OCI-LY7 (cell line): ENCODE measurements around the gene CLSTN2. TPM values are rescaled to one million over a fixed set of nuclear protein-coding genes. Genes with fewer than 3 reads are reported as not detected.

ENCODE experiments used
- BruUV-seq: library from RNA; stranded (reverse); fragments of 400-500 nt; replicated peaks from 2 replicates; lab custom pipeline; 2021; lab: Mats Ljungman, UMichigan
- CTCF ChIA-PET: fragments of 300-600 bp; sonication (Branson Sonifier 250); formaldehyde crosslinking; loops from one replicate; lab custom pipeline; 2022; ENCODE audit warnings: antibody characterized with exemption; ENCODE audit not compliant: unreplicated experiment; lab: Charles Lee
- POLR2A ChIA-PET: fragments of 300-600 bp; sonication (Branson Sonifier 250); formaldehyde crosslinking; loops from one replicate; lab custom pipeline; 2022; ENCODE audit warnings: antibody characterized with exemption; lab: Charles Lee
- DNase-seq: peaks from one replicate; pipeline ENCODE4 v3.0.0-alpha.2; 2015; ENCODE audit warnings: low spot score
- H2AFZ ChIP-seq: fragments of 200-600 bp; sonication (generic), shearing (Covaris generic); 2 replicates; pipeline ENCODE4 v1.6.1; 2014; ENCODE audit warnings: mild to moderate bottlenecking, antibody characterized with exemption, low read length, moderate library complexity
- H3K27ac ChIP-seq: fragments of 200-600 bp; sonication (generic); 2 replicates; pipeline ENCODE4 v1.5.1; 2014; ENCODE audit warnings: mixed run types, low read depth, mild to moderate bottlenecking, moderate library complexity, low read length, inconsistent platforms; ENCODE audit not compliant: poor library complexity, severe bottlenecking
- H3K36me3 ChIP-seq: fragments of 200-600 bp; sonication (generic); 2 replicates; pipeline ENCODE4 v1.6.1; 2014; ENCODE audit warnings: mild to moderate bottlenecking, antibody characterized with exemption, low read length, moderate library complexity, mixed read lengths; ENCODE audit not compliant: insufficient read depth
- H3K4me1 ChIP-seq: fragments of 200-600 bp; sonication (generic); 2 replicates; pipeline ENCODE4 v1.5.1; 2014; ENCODE audit warnings: mild to moderate bottlenecking, low read length; ENCODE audit not compliant: insufficient read depth, poor library complexity, severe bottlenecking
- H3K4me2 ChIP-seq: fragments of 200-600 bp; sonication (generic); 2 replicates; pipeline ENCODE4 v1.6.1; 2014; ENCODE audit warnings: mild to moderate bottlenecking, low read length
- H3K4me3 ChIP-seq: fragments of 200-600 bp; sonication (generic); 2 replicates; pipeline ENCODE4 v1.5.1; 2014; ENCODE audit warnings: mild to moderate bottlenecking, low read depth, low read length; ENCODE audit not compliant: poor library complexity, severe bottlenecking
- H3K79me2 ChIP-seq: fragments of 200-600 bp; sonication (generic); 2 replicates; pipeline ENCODE4 v1.6.1; 2016; ENCODE audit warnings: low read depth, mild to moderate bottlenecking, low read length, moderate library complexity, mixed read lengths; ENCODE audit not compliant: insufficient read depth
- H3K9me2 ChIP-seq: fragments of 200-600 bp; sonication (generic); 2 replicates; pipeline ENCODE4 v1.6.1; 2016; ENCODE audit warnings: mild to moderate bottlenecking, low read length, mixed read lengths; ENCODE audit not compliant: insufficient read depth
- H3K9me3 ChIP-seq: fragments of 200-600 bp; sonication (generic); 2 replicates; pipeline ENCODE4 v1.6.1; 2014; ENCODE audit warnings: mild to moderate bottlenecking, mixed run types, low read length, mixed read lengths
- H4K20me1 ChIP-seq: fragments of 200-600 bp; sonication (generic); 2 replicates; pipeline ENCODE4 v1.6.1; 2014; ENCODE audit warnings: mild to moderate bottlenecking, antibody characterized with exemption, low read length, moderate library complexity, mixed read lengths; ENCODE audit not compliant: insufficient read depth
- EZH2phosphoT487 ChIP-seq: fragments of 200-600 bp; sonication (generic); IDR thresholded peaks from 2 replicates; pipeline ENCODE4 v1.6.1; 2018; ENCODE audit warnings: low read depth, borderline replicate concordance, mild to moderate bottlenecking, mixed run types, antibody characterized with exemption, low read length, moderate library complexity, mixed read lengths
- intact Hi-C: fragments of 100-400 bp; cut with micrococcal nuclease; formaldehyde crosslinking; loops from one replicate; pipeline ENCODE4 v1.10.0; 2022; ENCODE audit not compliant: unreplicated experiment
- total RNA-seq, 2 experiments: library from RNA; depleted of rRNA in 1 of 2; stranded (reverse); fragments of >200 nt in 1 of 2; shearing (Covaris generic) in 1 of 2; gene quantifications; 2 replicates each; pipeline ENCODE4 v1.2.3, GENCODE V29; 2014 to 2022
- TF ChIP-seq, protein P1 (sequence below): fragments of 200-600 bp; sonication (generic); conservative IDR thresholded peaks from 2 replicates; pipeline ENCODE4 v1.5.1; 2014; ENCODE audit warnings: mild to moderate bottlenecking, antibody characterized with exemption, low read length, moderate library complexity, mixed read lengths

CLSTN2 gene
- total RNA-seq, 2 experiments from 2014 or later: not detected

DNA sequence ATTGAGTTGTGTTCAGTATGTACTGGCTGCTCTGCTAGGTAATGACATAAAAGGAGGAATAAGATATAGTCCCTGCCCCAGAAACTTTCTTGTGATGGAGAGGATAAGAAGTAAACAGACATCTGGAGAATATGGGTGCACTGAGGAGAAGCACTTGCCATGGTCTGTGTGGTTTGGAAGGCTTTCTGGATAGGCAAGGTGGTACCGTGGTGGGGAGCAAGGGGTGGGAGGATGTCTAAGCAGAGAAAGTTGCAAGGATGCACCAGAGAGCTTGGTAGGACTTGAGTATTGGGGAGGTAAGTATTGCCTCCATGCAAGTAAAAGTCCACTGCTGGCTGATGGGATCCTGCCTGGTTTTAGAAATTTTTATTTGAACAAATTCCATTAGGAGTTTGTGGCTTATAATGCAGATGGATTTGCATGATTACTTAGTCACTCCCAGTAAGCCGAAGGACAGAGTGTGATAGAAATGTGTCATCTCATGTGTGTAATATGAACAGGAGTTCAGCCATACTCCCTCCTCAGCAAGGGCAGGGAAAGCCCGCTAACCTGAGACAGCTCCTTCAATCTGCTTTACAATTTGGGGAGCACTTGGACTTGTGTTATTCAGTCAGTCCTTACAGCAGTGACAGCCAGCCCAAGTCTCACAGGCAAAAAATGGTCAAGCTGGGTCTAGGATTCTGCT lies 53.6 kb downstream of the CLSTN2 start:
- Histone ChIP-seq H2AFZ (no peak overlapping the region), H3K4me1 (no peaks in the 10 kb centered on the region), H3K9me2 (no peaks in the 10 kb centered on the region), H3K4me2 (no peak overlapping the region), H3K36me3 (no peaks in the 10 kb centered on the region), H3K4me3 (no peak overlapping the region), H3K27ac (no peak overlapping the region), H3K9me3 (no peaks in the 10 kb centered on the region), H3K79me2 (no peaks in the 10 kb centered on the region), H4K20me1 (no peaks in the 10 kb centered on the region)
- no TSS peak for BruUV-seq
- TF ChIP-seq, protein P1, sequence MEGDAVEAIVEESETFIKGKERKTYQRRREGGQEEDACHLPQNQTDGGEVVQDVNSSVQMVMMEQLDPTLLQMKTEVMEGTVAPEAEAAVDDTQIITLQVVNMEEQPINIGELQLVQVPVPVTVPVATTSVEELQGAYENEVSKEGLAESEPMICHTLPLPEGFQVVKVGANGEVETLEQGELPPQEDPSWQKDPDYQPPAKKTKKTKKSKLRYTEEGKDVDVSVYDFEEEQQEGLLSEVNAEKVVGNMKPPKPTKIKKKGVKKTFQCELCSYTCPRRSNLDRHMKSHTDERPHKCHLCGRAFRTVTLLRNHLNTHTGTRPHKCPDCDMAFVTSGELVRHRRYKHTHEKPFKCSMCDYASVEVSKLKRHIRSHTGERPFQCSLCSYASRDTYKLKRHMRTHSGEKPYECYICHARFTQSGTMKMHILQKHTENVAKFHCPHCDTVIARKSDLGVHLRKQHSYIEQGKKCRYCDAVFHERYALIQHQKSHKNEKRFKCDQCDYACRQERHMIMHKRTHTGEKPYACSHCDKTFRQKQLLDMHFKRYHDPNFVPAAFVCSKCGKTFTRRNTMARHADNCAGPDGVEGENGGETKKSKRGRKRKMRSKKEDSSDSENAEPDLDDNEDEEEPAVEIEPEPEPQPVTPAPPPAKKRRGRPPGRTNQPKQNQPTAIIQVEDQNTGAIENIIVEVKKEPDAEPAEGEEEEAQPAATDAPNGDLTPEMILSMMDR: no peak
- TF ChIP-seq EZH2phosphoT487: no peak
- intact Hi-C loops: no loop called here
- ChIA-PET POLR2A (no interaction called here), CTCF (no interaction called here)
- no peak for DNase-seq

DNA sequence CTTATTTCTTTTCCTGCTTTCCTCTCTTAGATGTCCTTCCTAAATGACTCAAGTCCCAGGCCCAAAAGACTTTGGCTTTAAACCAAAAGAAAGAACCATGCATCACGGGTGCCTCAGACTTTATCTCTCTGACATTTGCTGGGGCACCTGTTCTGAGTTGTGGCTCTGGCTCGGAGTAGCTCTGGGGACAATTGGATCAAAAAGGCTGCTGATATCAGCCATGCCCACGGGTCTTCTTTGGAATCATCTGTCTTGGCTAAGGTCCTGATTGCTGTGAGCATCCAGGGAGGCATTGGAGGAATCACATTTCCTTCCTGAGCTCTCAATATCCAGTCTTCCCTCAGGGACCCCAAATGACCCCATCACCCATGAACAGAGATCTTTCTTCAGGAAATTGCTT lies 59.9 kb downstream of the CLSTN2 start:
- Histone ChIP-seq H3K27ac (no peak overlapping the region), H3K79me2 (no peaks in the 10 kb centered on the region), H3K4me1 (no peaks in the 10 kb centered on the region), H3K4me3 (no peak overlapping the region), H3K36me3 (no peaks in the 10 kb centered on the region), H2AFZ (no peak overlapping the region), H4K20me1 (no peaks in the 10 kb centered on the region), H3K9me3 (no peaks in the 10 kb centered on the region), H3K4me2 (no peak overlapping the region), H3K9me2 (no peaks in the 10 kb centered on the region)
- BruUV-seq: no TSS peak
- no peak for DNase-seq
- ChIA-PET CTCF (no interaction called here), POLR2A (no interaction called here)
- intact Hi-C loops: no loop called here
- TF ChIP-seq, protein P1: no peak
- TF ChIP-seq EZH2phosphoT487: no peak

- no peaks in the 10 kb centered on the region for H3K9me2 ChIP-seq
- H2AFZ ChIP-seq: no peak overlapping the region
- no peak overlapping the region for H3K27ac ChIP-seq
- H3K79me2 ChIP-seq: no peaks in the 10 kb centered on the region
- H3K4me3 ChIP-seq: no peak overlapping the region
- H3K4me1 ChIP-seq: no peaks in the 10 kb centered on the region
- POLR2A ChIA-PET: no interaction called here
- no peak overlapping the region for H3K4me2 ChIP-seq
- intact Hi-C loops: no loop called here
- H3K9me3 ChIP-seq: no peaks in the 10 kb centered on the region
- DNase-seq: no peak
- TF ChIP-seq EZH2phosphoT487: no peak
- TF ChIP-seq, protein P1: no peak
- no TSS peak for BruUV-seq
- H4K20me1 ChIP-seq: no peaks in the 10 kb centered on the region
- CTCF ChIA-PET: no interaction called here
- H3K36me3 ChIP-seq: no peaks in the 10 kb centered on the region
Measured at GRCh38 chr3:140004271-140004670, 69.3 kb downstream of the CLSTN2 start.
